H1 (cell line): ENCODE measurements around the gene ZNF598. TPM values are rescaled to one million over a fixed set of nuclear protein-coding genes. Genes with fewer than 3 reads are reported as not detected.

Experiments
- CTCF ChIA-PET: fragments of 300-600 bp; sonication (Branson Sonifier 250); formaldehyde crosslinking; loops from one replicate; lab custom pipeline; 2021; ENCODE audit not compliant: partially characterized antibody; lab: Charles Lee
- POLR2A ChIA-PET: fragments of 300-600 bp; sonication (Branson Sonifier 250); formaldehyde crosslinking; loops from one replicate; lab custom pipeline; 2021; ENCODE audit warnings: inconsistent platforms; ENCODE audit not compliant: partially characterized antibody; lab: Charles Lee
- DNase-seq, 2 experiments: peaks; one replicate each; pipeline versions ENCODE4 v3.0.0 to v3.0.0-alpha.2; 2010 to 2022; ENCODE audit warnings: low spot score in 2 of 2, low read depth in 1 of 2, mixed read lengths in 1 of 2
- FAIRE-seq: peaks from 2 replicates; lab custom pipeline; 2011; peaks lifted over from hg19 to GRCh38; lab: Jason Lieb, UNC
- H2AFZ ChIP-seq: 2 replicates; pipeline ENCODE4 v1.8.1; 2012; ENCODE audit warnings: low read length, inconsistent platforms
- H2AK5ac ChIP-seq: 2 replicates; pipeline ENCODE4 v1.6.1; 2013; ENCODE audit warnings: low read depth, low read length
- H2BK120ac ChIP-seq: replicated peaks from 2 replicates; pipeline ENCODE3; 2013; ENCODE audit warnings: low read depth, low read length, inconsistent platforms
- H2BK12ac ChIP-seq: 2 replicates; pipeline ENCODE4 v1.6.1; 2013; ENCODE audit warnings: low read depth, low read length
- H2BK15ac ChIP-seq: 2 replicates; pipeline ENCODE4 v1.6.1; 2013; ENCODE audit warnings: low read length
- H2BK20ac ChIP-seq: 2 replicates; pipeline ENCODE4 v1.6.1; 2013; ENCODE audit warnings: low read length
- H2BK5ac ChIP-seq: 2 replicates; pipeline ENCODE4 v1.6.1; 2013; ENCODE audit warnings: low read depth, low read length
- H3K14ac ChIP-seq: 2 replicates; pipeline ENCODE4 v1.6.1; 2013; ENCODE audit warnings: inconsistent platforms; ENCODE audit not compliant: insufficient read length
- H3K18ac ChIP-seq: 2 replicates; pipeline ENCODE4 v1.6.1; 2013; ENCODE audit warnings: low read length; ENCODE audit errors: extremely low read depth
- H3K23ac ChIP-seq: 2 replicates; pipeline ENCODE4 v1.6.1; 2013; ENCODE audit warnings: inconsistent platforms; ENCODE audit not compliant: insufficient read length
- H3K23me2 ChIP-seq: 2 replicates; pipeline ENCODE4 v1.6.1; 2013; ENCODE audit warnings: low read depth, low read length
- H3K27ac ChIP-seq: 2 replicates; pipeline ENCODE4 v1.6.1; 2011; ENCODE audit warnings: low read depth, low read length, inconsistent platforms
- H3K27me3 ChIP-seq, 4 experiments: replicated peaks in 1 of 4; 1 replicate in 1 of 4; 2 replicates in 3 of 4; pipeline versions ENCODE4 v1.6.1 to v1.8.1; 2011 to 2013; ENCODE audit warnings: low read length in 3 of 4, mild to moderate bottlenecking in 3 of 4, inconsistent platforms in 2 of 4, mixed read lengths in 2 of 4, moderate library complexity in 1 of 4; ENCODE audit not compliant: control insufficient read depth in 3 of 4, insufficient read depth in 3 of 4; ENCODE audit errors: extremely low read depth in 1 of 4
- H3K36me3 ChIP-seq, 4 experiments: 2 replicates each; pipeline versions ENCODE4 v1.6.1 to v1.8.1; 2011 to 2013; ENCODE audit warnings: mild to moderate bottlenecking in 4 of 4, low read length in 3 of 4, moderate library complexity in 2 of 4, control low read depth in 1 of 4, inconsistent platforms in 1 of 4; ENCODE audit not compliant: insufficient read depth in 4 of 4, control insufficient read depth in 2 of 4
- H3K4ac ChIP-seq: replicated peaks from 2 replicates; pipeline ENCODE3; 2013; ENCODE audit warnings: low read length, low read depth, mixed read lengths, inconsistent platforms; ENCODE audit not compliant: insufficient read length
- H3K4me1 ChIP-seq, 4 experiments: replicated peaks in 1 of 4; 1 replicate in 1 of 4; 2 replicates in 3 of 4; pipeline versions ENCODE4 v1.6.1 to v1.8.1; 2011 to 2013; ENCODE audit warnings: low read length in 3 of 4, inconsistent platforms in 2 of 4, mixed read lengths in 1 of 4; ENCODE audit not compliant: insufficient read depth in 4 of 4, control insufficient read depth in 3 of 4
- H3K4me2 ChIP-seq, 2 experiments: 2 replicates each; pipeline versions ENCODE4 v1.6.1 to v1.8.1; 2011 to 2013; ENCODE audit warnings: low read depth in 2 of 2, low read length in 2 of 2, control low read depth in 1 of 2, inconsistent platforms in 1 of 2, mild to moderate bottlenecking in 1 of 2; ENCODE audit not compliant: insufficient read depth in 1 of 2
- H3K4me3 ChIP-seq, 4 experiments: fragments of 200-600, 300-600 bp in 1 of 4; sonication (generic), shearing (Covaris generic), sonication (Bioruptor Twin) in 1 of 4; 2 replicates each; pipeline versions ENCODE4 v1.5.1 to v1.8.1; 2011 to 2016; ENCODE audit warnings: low read length in 4 of 4, low read depth in 3 of 4, control low read depth in 2 of 4, inconsistent platforms in 2 of 4, mild to moderate bottlenecking in 2 of 4, mixed read lengths in 1 of 4, moderate library complexity in 1 of 4; ENCODE audit not compliant: insufficient read depth in 2 of 4; ENCODE audit errors: extremely low read depth in 1 of 4
- H3K56ac ChIP-seq: replicated peaks from 2 replicates; pipeline ENCODE3; 2013; ENCODE audit warnings: low read depth, mild to moderate bottlenecking, mixed read lengths, low read length, inconsistent platforms; ENCODE audit not compliant: insufficient read length
- H3K79me1 ChIP-seq: 2 replicates; pipeline ENCODE4 v1.6.1; 2013; ENCODE audit warnings: low read depth, low read length, control low read depth
- H3K79me2 ChIP-seq, 2 experiments: 2 replicates each; pipeline versions ENCODE4 v1.6.1 to v1.8.1; 2012 to 2013; ENCODE audit warnings: low read length in 2 of 2, mild to moderate bottlenecking in 2 of 2, inconsistent platforms in 1 of 2; ENCODE audit not compliant: insufficient read depth in 2 of 2, control insufficient read depth in 1 of 2
- H3K9ac ChIP-seq, 4 experiments: replicated peaks in 1 of 4; 1 replicate in 1 of 4; 2 replicates in 3 of 4; pipeline versions ENCODE4 v1.6.1 to v1.8.1; 2011 to 2013; ENCODE audit warnings: low read depth in 3 of 4, low read length in 3 of 4, control low read depth in 2 of 4, mild to moderate bottlenecking in 2 of 4, moderate library complexity in 2 of 4, inconsistent platforms in 1 of 4; ENCODE audit errors: extremely low read depth in 1 of 4
- H3K9me3 ChIP-seq, 2 experiments: 2 replicates each; pipeline versions ENCODE4 v1.6.1 to v1.8.1; 2012 to 2013; ENCODE audit warnings: mild to moderate bottlenecking in 2 of 2, moderate library complexity in 2 of 2, control low read depth in 1 of 2, inconsistent platforms in 1 of 2, low read depth in 1 of 2, low read length in 1 of 2, mixed read lengths in 1 of 2; ENCODE audit not compliant: insufficient read depth in 2 of 2
- H4K20me1 ChIP-seq, 2 experiments: replicated peaks in 1 of 2; 2 replicates each; pipeline versions ENCODE3 to v1.8.1; 2011 to 2013; ENCODE audit warnings: inconsistent platforms in 2 of 2, low read length in 2 of 2, mild to moderate bottlenecking in 1 of 2; ENCODE audit not compliant: insufficient read depth in 2 of 2, control insufficient read depth in 1 of 2
- H4K5ac ChIP-seq: 2 replicates; pipeline ENCODE4 v1.6.1; 2013; ENCODE audit warnings: low read length, low read depth, mixed read lengths, inconsistent platforms; ENCODE audit not compliant: insufficient read length
- H4K8ac ChIP-seq: 2 replicates; pipeline ENCODE4 v1.8.0; 2013; ENCODE audit warnings: mild to moderate bottlenecking, moderate library complexity, low read length, inconsistent platforms; ENCODE audit not compliant: insufficient read depth; ENCODE audit errors: extremely low read depth
- H4K91ac ChIP-seq: replicated peaks from 2 replicates; pipeline ENCODE3; 2013; ENCODE audit warnings: low read length, mixed read lengths, inconsistent platforms; ENCODE audit not compliant: insufficient read length
- GABPA ChIP-seq: IDR thresholded peaks from 2 replicates; pipeline ENCODE4 v1.6.1; 2011; ENCODE audit warnings: mild to moderate bottlenecking, low read length, moderate library complexity, borderline replicate concordance; ENCODE audit not compliant: insufficient read depth
- KDM4A ChIP-seq: IDR thresholded peaks from one replicate; pipeline ENCODE4 v1.7.1; 2012; ENCODE audit warnings: low read depth, mild to moderate bottlenecking, moderate library complexity, low read length, inconsistent platforms; ENCODE audit not compliant: severe bottlenecking
- MAFK ChIP-seq: IDR thresholded peaks from 2 replicates; pipeline ENCODE4 v1.6.1; 2012; ENCODE audit warnings: low read depth, mild to moderate bottlenecking, improper control_type of control experiment, low read length
- PHF8 ChIP-seq: fragments of 200-600 bp; sonication (generic); conservative IDR thresholded peaks from 2 replicates; pipeline ENCODE4 v1.7.1; 2012; ENCODE audit warnings: low read depth, mild to moderate bottlenecking, inconsistent platforms, low read length, moderate library complexity
- POLR2A ChIP-seq, 2 experiments: IDR thresholded peaks; 1 replicate in 1 of 2; 2 replicates in 1 of 2; pipeline ENCODE4 v1.6.1; 2011; ENCODE audit warnings: low read depth in 2 of 2, low read length in 2 of 2, mild to moderate bottlenecking in 2 of 2; ENCODE audit errors: control extremely low read depth in 1 of 2
- POLR2AphosphoS5 ChIP-seq: IDR thresholded peaks from 2 replicates; pipeline ENCODE4 v1.6.1; 2011; ENCODE audit warnings: low read depth, low read length
- RBBP5 ChIP-seq: IDR thresholded peaks from 2 replicates; pipeline ENCODE4 v1.7.1; 2012; ENCODE audit warnings: low read depth, mild to moderate bottlenecking, inconsistent platforms, low read length, moderate library complexity, borderline replicate concordance
- WGBS, 2 experiments: shearing (Covaris generic) in 1 of 2; methylation state at CpG; one replicate each; pipeline versions ENCODE4 v1.1.6 to v1.1.7; 2013 to 2015; ENCODE audit warnings: low lambda C conversion rate in 2 of 2, mixed read lengths in 2 of 2, inconsistent platforms in 1 of 2, low coverage in 1 of 2, missing lambda C conversion rate in 1 of 2; ENCODE audit not compliant: insufficient replicate concordance in 2 of 2, insufficient coverage in 1 of 2, insufficient read length in 1 of 2; ENCODE audit errors: extremely low coverage in 1 of 2, missing lambda C conversion rate in 1 of 2; 5-methylcytosine and 5-hydroxymethylcytosine counted together
- polyA plus RNA-seq, 7 experiments: library from polyadenylated mRNA; depleted of rRNA in 3 of 7; stranded (reverse) in 5 of 7; unstranded in 2 of 7; fragments of >200 nt in 5 of 7; fragments of 200-250 nt in 2 of 7; gene quantifications; 1 replicate in 5 of 7; 2 replicates in 1 of 7; 4 replicates in 1 of 7; pipeline versions ENCODE4 v1.2.1 to v1.2.3, GENCODE V29; 2011 to 2013; ENCODE audit warnings: missing spikeins in 2 of 7, mixed read lengths in 2 of 7
- total RNA-seq: library from RNA; stranded (reverse); fragmentation: NEBNext Ultra II Directional; extraction: Animal tissue kit (Norgen Biotek cat#: 25700); gene quantifications from 2 replicates; pipeline ENCODE4 v1.2.1, GENCODE V29; 2021
- TF ChIP-seq, protein P1 (sequence below): IDR thresholded peaks from 2 replicates; pipeline ENCODE4 v1.6.1; 2012; ENCODE audit warnings: inconsistent platforms
- TF ChIP-seq, protein P2 (sequence below): IDR thresholded peaks from 2 replicates; pipeline ENCODE4 v1.6.1; 2012; ENCODE audit warnings: inconsistent platforms

The ZNF598 gene
- total and polyA plus RNA-seq, 2 of the 8 experiments (the other 6 are each of a cell fraction or from before 2014, with no cell fraction given) = 29.3 to 47.6 TPM

DNA sequence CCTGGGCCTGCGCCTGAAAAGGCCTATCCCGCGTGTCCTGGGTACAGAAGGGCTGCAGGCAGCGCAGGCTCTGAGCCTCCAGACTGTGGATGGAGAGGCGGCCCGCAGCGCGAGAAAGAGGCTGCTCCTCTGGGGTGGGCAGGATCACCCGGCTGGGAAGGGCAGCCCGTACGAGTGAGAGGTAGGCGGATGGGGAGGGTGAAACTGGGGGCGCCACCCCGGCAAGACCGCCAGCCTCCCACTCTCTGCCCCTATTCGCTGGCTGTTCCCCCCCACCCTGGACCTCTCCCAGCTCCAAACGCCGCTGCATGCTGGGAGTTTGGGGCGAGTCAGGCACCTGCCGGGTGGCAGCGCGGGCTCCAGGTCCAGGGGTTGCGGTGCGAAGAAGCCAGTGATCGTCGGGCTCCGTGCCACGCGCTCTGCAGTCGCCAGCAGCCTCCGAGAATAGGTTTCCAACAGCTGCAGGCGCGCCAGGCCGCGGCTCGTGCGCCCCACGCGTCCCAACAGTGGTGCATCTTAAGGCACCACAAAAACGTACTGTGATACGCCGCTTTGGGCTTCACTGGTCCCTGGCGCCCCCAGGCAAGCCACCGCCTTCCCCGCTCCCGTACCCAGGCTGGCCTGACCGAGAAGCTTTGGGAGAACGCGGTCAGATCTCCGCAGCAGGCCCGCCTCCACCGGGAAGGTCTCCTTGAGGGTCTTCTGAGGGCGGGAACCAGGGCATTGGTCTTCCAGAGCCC, 29.4 kb downstream of the ZNF598 start:
- ChIA-PET CTCF (interaction anchor here (0.7 to 1.7 kb wide), 3 partner anchors 15 to 160 kb away, joined by 3 to 5 read pairs (median 4); partner anchors contain the start of gene RPS2), POLR2A (interaction anchor here (0.8 to 28.2 kb wide), 12 partner anchors 11 to 197 kb away, joined by 3 to 736 read pairs (median 4); partner anchors contain the start of genes NDUFB10, NUBP2, RAB26 and RNF151)
- Histone ChIP-seq H4K91ac (peak overlapping the region; percentile 55), H3K4ac (peak overlapping the region; percentile 78), H3K27me3 (peaks cover 8 to 40% (median 39%) of the 10 kb centered on the region in 4 experiments; a peak in 6 of 7 replicates), H3K56ac (no peak overlapping the region), H3K4me2 (peak overlapping the region; percentile 87 to 91), H3K4me3 (peak overlapping the region; percentile 31 to 61 (median 38)), H3K14ac (no peak overlapping the region), H2BK20ac (no peak overlapping the region), H3K18ac (peak overlapping the region; percentile 32), H2BK120ac (no peak overlapping the region), H3K23me2 (peaks cover 26% of the 10 kb centered on the region), H4K5ac (peak overlapping the region; percentile 64), H2BK12ac (0 out of 2 replicates have a peak overlapping the region, but pooled peaks have one; percentile 60), H4K8ac (peak overlapping the region; percentile 83), H2BK15ac (no peak overlapping the region), H3K9me3 (no peaks in the 10 kb centered on the region), H2BK5ac (peak overlapping the region; percentile 60; the same call in 1 of the 2 replicates), H3K36me3 (peaks cover 10 to 26% (median 15%) of the 10 kb centered on the region in 4 experiments; a peak in 7 of 8 replicates), H3K79me2 (peaks cover 0 to 8% of the 10 kb centered on the region in 2 experiments; a peak in 1 of 4 replicates), H3K23ac (no peak overlapping the region), H3K9ac (peak overlapping the region in 1 of 4 experiments; percentile 22; a peak in 1 of 7 replicates), H2AK5ac (no peak overlapping the region), H3K79me1 (no peaks in the 10 kb centered on the region), H3K27ac (no peak overlapping the region), H4K20me1 (peaks cover 2 to 14% of the 10 kb centered on the region in 2 experiments), H2AFZ (no peak overlapping the region), H3K4me1 (peaks cover 3 to 34% (median 27%) of the 10 kb centered on the region in 4 experiments)
- WGBS, 2 experiments = 12% methylated on average over 47 of the region's 53 CpGs; no CpG with 5 or more reads in 1 of the 2 experiments
- DNase-seq (peak in 1 of 2 experiments; percentile 80), FAIRE-seq (no peak)
- TF ChIP-seq RBBP5 = peak; percentile 17; the same call in 1 of the 2 replicates
- TF ChIP-seq, protein P1, sequence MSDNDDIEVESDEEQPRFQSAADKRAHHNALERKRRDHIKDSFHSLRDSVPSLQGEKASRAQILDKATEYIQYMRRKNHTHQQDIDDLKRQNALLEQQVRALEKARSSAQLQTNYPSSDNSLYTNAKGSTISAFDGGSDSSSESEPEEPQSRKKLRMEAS = peak; percentile 80
- TF ChIP-seq, protein P2, sequence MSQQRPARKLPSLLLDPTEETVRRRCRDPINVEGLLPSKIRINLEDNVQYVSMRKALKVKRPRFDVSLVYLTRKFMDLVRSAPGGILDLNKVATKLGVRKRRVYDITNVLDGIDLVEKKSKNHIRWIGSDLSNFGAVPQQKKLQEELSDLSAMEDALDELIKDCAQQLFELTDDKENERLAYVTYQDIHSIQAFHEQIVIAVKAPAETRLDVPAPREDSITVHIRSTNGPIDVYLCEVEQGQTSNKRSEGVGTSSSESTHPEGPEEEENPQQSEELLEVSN = peak; percentile 89
- peak; percentile 12 for TF ChIP-seq KDM4A
- no peak for TF ChIP-seq MAFK
- TF ChIP-seq PHF8 = no peak
- TF ChIP-seq POLR2AphosphoS5 = 0 out of 2 replicates have a peak, but pooled peaks have one; percentile 30
- 0 out of 2 replicates have a peak, but pooled peaks have one; percentile 18 for TF ChIP-seq GABPA
- 0 out of 3 replicates have a peak, but pooled peaks of 1 of the 2 experiments have one; percentile 54 for TF ChIP-seq POLR2A (IDR thresholded peaks at IDR 0.05; ENCODE audit: control extremely low read depth in 1 of 2, low read depth in 2 of 2, low read length in 2 of 2)
